Testis (tissue), 2 donors: ENCODE results near the gene KCTD3.

Experiments used
- CTCF ChIP-seq, 3 experiments: fragments of 450-650 bp in 2 of 3; fragments of 200-600 bp in 1 of 3; sonication (generic) in 1 of 3; IDR thresholded peaks; one replicate each; pipeline ENCODE4 v1.5.1; 2016 to 2019; ENCODE audit warnings: antibody characterized with exemption in 3 of 3, mild to moderate bottlenecking in 2 of 3, moderate library complexity in 1 of 3
- POLR2A ChIP-seq: fragments of 450-650 bp; IDR thresholded peaks from one replicate; pipeline ENCODE4 v1.6.1; 2017; ENCODE audit warnings: antibody characterized with exemption, mild to moderate bottlenecking, moderate library complexity

GRCh38 chr1:215608646-215609045, 41.5 kb downstream of the KCTD3 start:
- TF ChIP-seq CTCF (IDR thresholded peaks at IDR 0.05) = no peak
- TF ChIP-seq POLR2A = no peak
